PC-9 (cell line): ENCODE data around the gene CYFIP1.

ENCODE experiments used
- EZH2 ChIP-seq: fragments of 200-600 bp; sonication (generic); IDR thresholded peaks from 2 replicates; pipeline ENCODE4 v1.8.0; 2017; ENCODE audit warnings: antibody characterized with exemption, low read depth
- TF ChIP-seq, protein P1 (sequence below): fragments of 200-600 bp; sonication (generic); conservative IDR thresholded peaks from 2 replicates; pipeline ENCODE4 v1.6.1; 2017; ENCODE audit warnings: mixed run types, antibody characterized with exemption, mild to moderate bottlenecking, moderate library complexity

GRCh38 chr15:22989576-22990477 lies 9.7 kb upstream of the CYFIP1 start:
- TF ChIP-seq, protein P1, sequence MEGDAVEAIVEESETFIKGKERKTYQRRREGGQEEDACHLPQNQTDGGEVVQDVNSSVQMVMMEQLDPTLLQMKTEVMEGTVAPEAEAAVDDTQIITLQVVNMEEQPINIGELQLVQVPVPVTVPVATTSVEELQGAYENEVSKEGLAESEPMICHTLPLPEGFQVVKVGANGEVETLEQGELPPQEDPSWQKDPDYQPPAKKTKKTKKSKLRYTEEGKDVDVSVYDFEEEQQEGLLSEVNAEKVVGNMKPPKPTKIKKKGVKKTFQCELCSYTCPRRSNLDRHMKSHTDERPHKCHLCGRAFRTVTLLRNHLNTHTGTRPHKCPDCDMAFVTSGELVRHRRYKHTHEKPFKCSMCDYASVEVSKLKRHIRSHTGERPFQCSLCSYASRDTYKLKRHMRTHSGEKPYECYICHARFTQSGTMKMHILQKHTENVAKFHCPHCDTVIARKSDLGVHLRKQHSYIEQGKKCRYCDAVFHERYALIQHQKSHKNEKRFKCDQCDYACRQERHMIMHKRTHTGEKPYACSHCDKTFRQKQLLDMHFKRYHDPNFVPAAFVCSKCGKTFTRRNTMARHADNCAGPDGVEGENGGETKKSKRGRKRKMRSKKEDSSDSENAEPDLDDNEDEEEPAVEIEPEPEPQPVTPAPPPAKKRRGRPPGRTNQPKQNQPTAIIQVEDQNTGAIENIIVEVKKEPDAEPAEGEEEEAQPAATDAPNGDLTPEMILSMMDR = no peak
- no peak for TF ChIP-seq EZH2
